Measurements from ENCODE around the gene OR8U1.

DNA sequence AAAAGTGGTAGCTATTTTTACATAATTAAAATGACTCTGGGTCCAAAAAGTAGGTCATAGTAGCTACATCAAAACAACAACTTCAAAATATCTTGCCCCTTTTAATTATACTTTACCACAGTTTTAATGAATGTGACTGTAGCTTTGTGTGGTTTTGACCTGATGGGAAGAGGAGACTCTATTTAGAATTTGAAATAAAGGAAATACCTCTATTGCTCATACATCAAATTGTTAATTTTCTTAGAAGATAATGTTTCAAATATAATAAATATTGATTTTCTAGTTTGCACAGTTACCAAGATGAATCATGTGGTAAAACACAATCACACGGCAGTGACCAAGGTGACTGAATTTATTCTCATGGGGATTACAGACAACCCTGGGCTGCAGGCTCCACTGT is 29.7 kb upstream of the OR8U1 start, which contains the start of gene OR8K1:
- TF ChIP-seq, protein P1, sequence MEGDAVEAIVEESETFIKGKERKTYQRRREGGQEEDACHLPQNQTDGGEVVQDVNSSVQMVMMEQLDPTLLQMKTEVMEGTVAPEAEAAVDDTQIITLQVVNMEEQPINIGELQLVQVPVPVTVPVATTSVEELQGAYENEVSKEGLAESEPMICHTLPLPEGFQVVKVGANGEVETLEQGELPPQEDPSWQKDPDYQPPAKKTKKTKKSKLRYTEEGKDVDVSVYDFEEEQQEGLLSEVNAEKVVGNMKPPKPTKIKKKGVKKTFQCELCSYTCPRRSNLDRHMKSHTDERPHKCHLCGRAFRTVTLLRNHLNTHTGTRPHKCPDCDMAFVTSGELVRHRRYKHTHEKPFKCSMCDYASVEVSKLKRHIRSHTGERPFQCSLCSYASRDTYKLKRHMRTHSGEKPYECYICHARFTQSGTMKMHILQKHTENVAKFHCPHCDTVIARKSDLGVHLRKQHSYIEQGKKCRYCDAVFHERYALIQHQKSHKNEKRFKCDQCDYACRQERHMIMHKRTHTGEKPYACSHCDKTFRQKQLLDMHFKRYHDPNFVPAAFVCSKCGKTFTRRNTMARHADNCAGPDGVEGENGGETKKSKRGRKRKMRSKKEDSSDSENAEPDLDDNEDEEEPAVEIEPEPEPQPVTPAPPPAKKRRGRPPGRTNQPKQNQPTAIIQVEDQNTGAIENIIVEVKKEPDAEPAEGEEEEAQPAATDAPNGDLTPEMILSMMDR (conservative IDR thresholded peaks at IDR 0.05; ENCODE audit: low read length), result no peak
- no peak for TF ChIP-seq EZH2phosphoT487 (IDR thresholded peaks at IDR 0.05; ENCODE audit: borderline replicate concordance, low read depth, low read length)

Data from OCI-LY7 (cell line).